ENCODE data around the gene PCDHGB7. TPM values are rescaled to one million over a fixed set of nuclear protein-coding genes. Genes with fewer than 3 reads are reported as not detected.

The PCDHGB7 gene
- total RNA-seq, 1 experiment from 2014 or later = 1.8 TPM

- no peak overlapping the region for H3K27ac ChIP-seq
Measured at GRCh38 chr5:141434006-141434405, 16.5 kb downstream of the PCDHGB7 start.

GRCh38 chr5:141437221-141437620 lies 19.7 kb downstream of the PCDHGB7 start:
- Histone ChIP-seq H3K27me3 (no peaks in the 10 kb centered on the region), H3K9me3 (replicated peaks) (no peaks in the 10 kb centered on the region), H3K4me3 (no peak overlapping the region), H3K36me3 (no peaks in the 10 kb centered on the region), H3K4me1 (no peaks in the 10 kb centered on the region), H3K27ac (no peak overlapping the region)
- DNase-seq = no peak

More at GRCh38 chr5:141434006-141434405, 16.5 kb downstream of the PCDHGB7 start:
- H3K27me3 ChIP-seq = no peaks in the 10 kb centered on the region
- H3K4me3 ChIP-seq = no peak overlapping the region
- no peaks in the 10 kb centered on the region for H3K4me1 ChIP-seq
- peaks cover 3% of the 10 kb centered on the region; the same call in 1 of the 2 replicates for H3K9me3 ChIP-seq (replicated peaks)
- DNase-seq = no peak
- H3K36me3 ChIP-seq = peaks cover 12% of the 10 kb centered on the region

GRCh38 chr5:141439411-141440141 lies 22.1 kb downstream of the PCDHGB7 start:
- no peak overlapping the region for H3K27ac ChIP-seq
- peak in 1 of 2 experiments; percentile 2 for DNase-seq
- H3K9me3 ChIP-seq (replicated peaks) = 0 out of 2 replicates have a peak, but pooled peaks cover 2% of the 10 kb centered on the region
- no peaks in the 10 kb centered on the region for H3K36me3 ChIP-seq
- H3K4me3 ChIP-seq = no peak overlapping the region
- H3K27me3 ChIP-seq = no peaks in the 10 kb centered on the region
- H3K4me1 ChIP-seq = no peaks in the 10 kb centered on the region

- 0 out of 2 replicates have a peak, but pooled peaks cover 4% of the 10 kb centered on the region for H3K9me3 ChIP-seq (replicated peaks)
- H3K36me3 ChIP-seq = no peaks in the 10 kb centered on the region
- no peaks in the 10 kb centered on the region for H3K4me1 ChIP-seq
- no peak overlapping the region for H3K4me3 ChIP-seq
- H3K27me3 ChIP-seq = no peaks in the 10 kb centered on the region
- H3K27ac ChIP-seq = no peak overlapping the region
- no peak for DNase-seq
Measured at GRCh38 chr5:141440341-141440740, 22.9 kb downstream of the PCDHGB7 start.

GRCh38 chr5:141441571-141442170 lies 24.2 kb downstream of the PCDHGB7 start:
- no peak for DNase-seq
- no peak overlapping the region for H3K4me3 ChIP-seq
- H3K9me3 ChIP-seq (replicated peaks) = 0 out of 2 replicates have a peak, but pooled peaks cover 4% of the 10 kb centered on the region
- H3K27ac ChIP-seq = no peak overlapping the region
- H3K4me1 ChIP-seq = no peaks in the 10 kb centered on the region
- no peaks in the 10 kb centered on the region for H3K36me3 ChIP-seq
- H3K27me3 ChIP-seq = no peaks in the 10 kb centered on the region

DNA sequence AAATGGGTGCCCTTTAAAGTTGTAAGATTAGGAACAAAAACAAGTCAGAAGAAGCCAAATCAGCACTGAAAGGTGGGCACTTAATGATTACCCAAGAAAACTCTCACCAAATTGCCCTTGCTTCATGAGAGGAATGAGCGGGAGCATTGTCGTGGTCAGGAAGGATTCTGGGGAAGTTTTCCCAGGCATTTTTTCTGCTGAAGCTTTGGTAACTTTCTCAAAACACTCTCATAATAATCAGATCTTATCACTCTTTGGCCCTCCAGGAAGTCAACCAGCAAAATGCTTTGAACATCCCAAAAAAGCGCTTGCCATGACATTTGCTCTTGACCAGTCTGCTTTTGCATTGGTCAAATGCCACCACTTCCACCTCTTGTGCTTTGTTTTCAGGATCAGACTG lies 47.9 kb downstream of the PCDHGB7 start:
- 0 out of 2 replicates have a peak, but pooled peaks cover 2% of the 10 kb centered on the region for H3K4me1 ChIP-seq
- no peak for DNase-seq
- no peak overlapping the region for H3K27ac ChIP-seq
- no peaks in the 10 kb centered on the region for H3K27me3 ChIP-seq
- H3K9me3 ChIP-seq (replicated peaks) = no peaks in the 10 kb centered on the region
- H3K4me3 ChIP-seq = no peak overlapping the region
- no peaks in the 10 kb centered on the region for H3K36me3 ChIP-seq

Other genes starting within 250 kb of the PCDHGB7 start
- 1.1 and 1.3 TPM in 2 replicates for gene PCDHB7, start 245.0 kb upstream of the PCDHGB7 start, total RNA-seq (2014; rRNA removed; shearing (Covaris generic))
- gene PCDHB8, start 239.9 kb upstream of the PCDHGB7 start, total RNA-seq (2014; rRNA removed; shearing (Covaris generic)) = 17.8 and 18.6 TPM in 2 replicates
- gene PCDHB16, start 235.3 kb upstream of the PCDHGB7 start, total RNA-seq (2014; rRNA removed; shearing (Covaris generic)) = 5.6 and 6.8 TPM in 2 replicates
- gene PCDHB9, start 230.5 kb upstream of the PCDHGB7 start, total RNA-seq (2014; rRNA removed; shearing (Covaris generic)) = 4.9 and 5.1 TPM in 2 replicates
- gene PCDHB10, start 225.3 kb upstream of the PCDHGB7 start, total RNA-seq (2014; rRNA removed; shearing (Covaris generic)) = 9.7 and 9.8 TPM in 2 replicates
- gene PCDHB11, start 218.1 kb upstream of the PCDHGB7 start, total RNA-seq (2014; rRNA removed; shearing (Covaris generic)) = 8.9 and 9.8 TPM in 2 replicates
- gene PCDHB12, start 209.0 kb upstream of the PCDHGB7 start, total RNA-seq (2014; rRNA removed; shearing (Covaris generic)) = 4.5 and 4.7 TPM in 2 replicates
- gene PCDHB13, start 203.8 kb upstream of the PCDHGB7 start, total RNA-seq (2014; rRNA removed; shearing (Covaris generic)) = 3.0 and 3.2 TPM in 2 replicates
- 10.9 and 11.2 TPM in 2 replicates for gene PCDHB14, start 194.3 kb upstream of the PCDHGB7 start, total RNA-seq (2014; rRNA removed; shearing (Covaris generic))
- 0.86 and 0.91 TPM in 2 replicates for gene PCDHB15, start 172.3 kb upstream of the PCDHGB7 start, total RNA-seq (2014; rRNA removed; shearing (Covaris generic))
- gene SLC25A2, start 113.6 kb upstream of the PCDHGB7 start, total RNA-seq (2014; rRNA removed; shearing (Covaris generic)) = 0.08 TPM in 1 of 2 replicates, not detected in the other
- 115 and 130 TPM in 2 replicates for gene TAF7, start 96.9 kb upstream of the PCDHGB7 start, total RNA-seq (2014; rRNA removed; shearing (Covaris generic))
- 3.5 and 3.6 TPM in 2 replicates for gene PCDHGA1, start 87.2 kb upstream of the PCDHGB7 start, total RNA-seq (2014; rRNA removed; shearing (Covaris generic))
- 0.71 and 1.0 TPM in 2 replicates for gene PCDHGA2, start 78.9 kb upstream of the PCDHGB7 start, total RNA-seq (2014; rRNA removed; shearing (Covaris generic))
- 0.56 and 0.67 TPM in 2 replicates for gene PCDHGA3, start 73.8 kb upstream of the PCDHGB7 start, total RNA-seq (2014; rRNA removed; shearing (Covaris generic))
- gene PCDHGB1, start 67.6 kb upstream of the PCDHGB7 start, total RNA-seq (2014; rRNA removed; shearing (Covaris generic)) = 21.1 and 23.4 TPM in 2 replicates
- gene PCDHGA4, start 62.7 kb upstream of the PCDHGB7 start, total RNA-seq (2014; rRNA removed; shearing (Covaris generic)) = 12.9 and 14.7 TPM in 2 replicates
- gene PCDHGB2, start 57.7 kb upstream of the PCDHGB7 start, total RNA-seq (2014; rRNA removed; shearing (Covaris generic)) = 8.9 and 9.8 TPM in 2 replicates
- gene PCDHGA5, start 53.5 kb upstream of the PCDHGB7 start, total RNA-seq (2014; rRNA removed; shearing (Covaris generic)) = 4.7 and 6.9 TPM in 2 replicates
- 5.2 and 7.4 TPM in 2 replicates for gene PCDHGB3, start 47.4 kb upstream of the PCDHGB7 start, total RNA-seq (2014; rRNA removed; shearing (Covaris generic))
- gene PCDHGA6, start 43.8 kb upstream of the PCDHGB7 start, total RNA-seq (2014; rRNA removed; shearing (Covaris generic)) = 4.9 and 5.8 TPM in 2 replicates
- gene PCDHGA7, start 34.9 kb upstream of the PCDHGB7 start, total RNA-seq (2014; rRNA removed; shearing (Covaris generic)) = 3.6 and 4.7 TPM in 2 replicates
- 1.7 and 3.1 TPM in 2 replicates for gene PCDHGB4, start 30.0 kb upstream of the PCDHGB7 start, total RNA-seq (2014; rRNA removed; shearing (Covaris generic))
- 3.3 and 3.4 TPM in 2 replicates for gene PCDHGA8, start 25.0 kb upstream of the PCDHGB7 start, total RNA-seq (2014; rRNA removed; shearing (Covaris generic))
- 1.6 and 2.2 TPM in 2 replicates for gene PCDHGB5, start 19.7 kb upstream of the PCDHGB7 start, total RNA-seq (2014; rRNA removed; shearing (Covaris generic))
- gene PCDHGA9, start 14.9 kb upstream of the PCDHGB7 start, total RNA-seq (2014; rRNA removed; shearing (Covaris generic)) = 1.8 and 2.3 TPM in 2 replicates
- 1.4 and 2.6 TPM in 2 replicates for gene PCDHGB6, start 9.7 kb upstream of the PCDHGB7 start, total RNA-seq (2014; rRNA removed; shearing (Covaris generic))
- gene PCDHGA10, start 4.7 kb upstream of the PCDHGB7 start, total RNA-seq (2014; rRNA removed; shearing (Covaris generic)) = 1.3 and 1.6 TPM in 2 replicates
- gene PCDHGA11, start 3.4 kb downstream of the PCDHGB7 start, total RNA-seq (2014; rRNA removed; shearing (Covaris generic)) = 1.3 and 1.4 TPM in 2 replicates
- 1.2 and 1.4 TPM in 2 replicates for gene PCDHGA12, start 12.8 kb downstream of the PCDHGB7 start, total RNA-seq (2014; rRNA removed; shearing (Covaris generic))
- 105 and 109 TPM in 2 replicates for gene PCDHGC3, start 58.3 kb downstream of the PCDHGB7 start, total RNA-seq (2014; rRNA removed; shearing (Covaris generic))
- gene PCDHGC4, start 67.4 kb downstream of the PCDHGB7 start, total RNA-seq (2014; rRNA removed; shearing (Covaris generic)) = 3.4 and 3.6 TPM in 2 replicates
- 1.3 and 2.8 TPM in 2 replicates for gene PCDHGC5, start 71.4 kb downstream of the PCDHGB7 start, total RNA-seq (2014; rRNA removed; shearing (Covaris generic))
- gene DIAPH1, start 201.3 kb downstream of the PCDHGB7 start, total RNA-seq (2014; rRNA removed; shearing (Covaris generic)) = 54.4 and 56.2 TPM in 2 replicates
- gene HDAC3, start 219.2 kb downstream of the PCDHGB7 start, total RNA-seq (2014; rRNA removed; shearing (Covaris generic)) = 102 and 110 TPM in 2 replicates
- gene RELL2, start 219.3 kb downstream of the PCDHGB7 start, total RNA-seq (2014; rRNA removed; shearing (Covaris generic)) = 1.7 and 2.1 TPM in 2 replicates
- 2.0 and 2.1 TPM in 2 replicates for gene FCHSD1, start 233.7 kb downstream of the PCDHGB7 start, total RNA-seq (2014; rRNA removed; shearing (Covaris generic))